B cell (primary cell): Measurements from ENCODE around the gene SLC13A3.

ENCODE experiments used
- EZH2 ChIP-seq: IDR thresholded peaks from 2 replicates; pipeline ENCODE4 v1.6.1; 2012; ENCODE audit warnings: borderline replicate concordance, low read depth, mild to moderate bottlenecking, moderate library complexity, low read length; ENCODE audit not compliant: insufficient read depth, poor library complexity, severe bottlenecking
- TF ChIP-seq, protein P1 (sequence below): fragments of 200-600 bp; IDR thresholded peaks from one replicate; pipeline ENCODE4 v1.8.0; 2022; ENCODE audit warnings: antibody characterized with exemption, mild to moderate bottlenecking

- TF ChIP-seq, protein P1, sequence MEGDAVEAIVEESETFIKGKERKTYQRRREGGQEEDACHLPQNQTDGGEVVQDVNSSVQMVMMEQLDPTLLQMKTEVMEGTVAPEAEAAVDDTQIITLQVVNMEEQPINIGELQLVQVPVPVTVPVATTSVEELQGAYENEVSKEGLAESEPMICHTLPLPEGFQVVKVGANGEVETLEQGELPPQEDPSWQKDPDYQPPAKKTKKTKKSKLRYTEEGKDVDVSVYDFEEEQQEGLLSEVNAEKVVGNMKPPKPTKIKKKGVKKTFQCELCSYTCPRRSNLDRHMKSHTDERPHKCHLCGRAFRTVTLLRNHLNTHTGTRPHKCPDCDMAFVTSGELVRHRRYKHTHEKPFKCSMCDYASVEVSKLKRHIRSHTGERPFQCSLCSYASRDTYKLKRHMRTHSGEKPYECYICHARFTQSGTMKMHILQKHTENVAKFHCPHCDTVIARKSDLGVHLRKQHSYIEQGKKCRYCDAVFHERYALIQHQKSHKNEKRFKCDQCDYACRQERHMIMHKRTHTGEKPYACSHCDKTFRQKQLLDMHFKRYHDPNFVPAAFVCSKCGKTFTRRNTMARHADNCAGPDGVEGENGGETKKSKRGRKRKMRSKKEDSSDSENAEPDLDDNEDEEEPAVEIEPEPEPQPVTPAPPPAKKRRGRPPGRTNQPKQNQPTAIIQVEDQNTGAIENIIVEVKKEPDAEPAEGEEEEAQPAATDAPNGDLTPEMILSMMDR: no peak
- TF ChIP-seq EZH2: no peak
Observed at GRCh38 chr20:46629341-46629740, 21.9 kb downstream of the SLC13A3 start.
